ENCODE data around the gene TCF4.
A peak's percentile ranks its signal among the peaks of the same experiment; 100 is the strongest.

TCF4 gene

GRCh38 chr18:55402731-55403405 is 185.1 kb downstream of the TCF4 start:
- Histone ChIP-seq H3K27me3 (ENCODE audit: control insufficient read depth, insufficient read depth, low read length) (no peaks in the 10 kb centered on the region), H3K9me3 (replicated peaks; ENCODE audit: low read length) (no peaks in the 10 kb centered on the region), H3K4me1 (ENCODE audit: control insufficient read depth, insufficient read depth, low read length) (peaks cover 76% of the 10 kb centered on the region), H3K36me3 (ENCODE audit: insufficient read depth, low read length) (no peaks in the 10 kb centered on the region), H3K4me3 (ENCODE audit: low read length) (peak overlapping the region; percentile 68), H3K4me2 (ENCODE audit: low read length) (peak overlapping the region; percentile 89), H3K9ac (ENCODE audit: low read depth, low read length) (peak overlapping the region; percentile 73)

GRCh38 chr18:55401638-55402191 is 186.3 kb downstream of the TCF4 start:
- Histone ChIP-seq H3K4me2 (ENCODE audit: low read length) (peak overlapping the region; percentile 89), H3K27me3 (ENCODE audit: control insufficient read depth, insufficient read depth, low read length) (no peaks in the 10 kb centered on the region), H3K4me1 (ENCODE audit: control insufficient read depth, insufficient read depth, low read length) (peaks cover 70% of the 10 kb centered on the region), H3K4me3 (ENCODE audit: low read length) (peak overlapping the region; percentile 68), H3K9ac (ENCODE audit: low read depth, low read length) (peak overlapping the region; percentile 73), H3K36me3 (ENCODE audit: insufficient read depth, low read length) (no peaks in the 10 kb centered on the region), H3K9me3 (replicated peaks; ENCODE audit: low read length) (no peaks in the 10 kb centered on the region)

- H3K9ac ChIP-seq (ENCODE audit: low read depth, low read length), result peak overlapping the region; percentile 73
- H3K4me1 ChIP-seq (ENCODE audit: control insufficient read depth, insufficient read depth, low read length), result peaks cover 63% of the 10 kb centered on the region
- H3K4me3 ChIP-seq (ENCODE audit: low read length), result peak overlapping the region; percentile 68
- no peaks in the 10 kb centered on the region for H3K36me3 ChIP-seq (ENCODE audit: insufficient read depth, low read length)
- H3K27me3 ChIP-seq (ENCODE audit: control insufficient read depth, insufficient read depth, low read length), result no peaks in the 10 kb centered on the region
- H3K9me3 ChIP-seq (replicated peaks; ENCODE audit: low read length), result no peaks in the 10 kb centered on the region
- H3K4me2 ChIP-seq (ENCODE audit: low read length), result peak overlapping the region; percentile 89
These were observed 187.1 kb downstream of the TCF4 start for GRCh38 chr18:55400590-55401541.

GRCh38 chr18:55400081-55400480 is 187.9 kb downstream of the TCF4 start:
- Histone ChIP-seq H3K9ac (ENCODE audit: low read depth, low read length) (peak overlapping the region; percentile 73), H3K36me3 (ENCODE audit: insufficient read depth, low read length) (no peaks in the 10 kb centered on the region), H3K4me2 (ENCODE audit: low read length) (peak overlapping the region; percentile 89), H3K9me3 (replicated peaks; ENCODE audit: low read length) (no peaks in the 10 kb centered on the region), H3K4me3 (ENCODE audit: low read length) (peak overlapping the region; percentile 68), H3K4me1 (ENCODE audit: control insufficient read depth, insufficient read depth, low read length) (peaks cover 56% of the 10 kb centered on the region), H3K27me3 (ENCODE audit: control insufficient read depth, insufficient read depth, low read length) (no peaks in the 10 kb centered on the region)

- peaks cover 47% of the 10 kb centered on the region for H3K4me1 ChIP-seq (ENCODE audit: control insufficient read depth, insufficient read depth, low read length)
- no peaks in the 10 kb centered on the region for H3K36me3 ChIP-seq (ENCODE audit: insufficient read depth, low read length)
- H3K9ac ChIP-seq (ENCODE audit: low read depth, low read length), result no peak overlapping the region
- no peaks in the 10 kb centered on the region for H3K9me3 ChIP-seq (replicated peaks; ENCODE audit: low read length)
- H3K4me3 ChIP-seq (ENCODE audit: low read length), result no peak overlapping the region
- H3K4me2 ChIP-seq (ENCODE audit: low read length), result peak overlapping the region; percentile 89
- no peaks in the 10 kb centered on the region for H3K27me3 ChIP-seq (ENCODE audit: control insufficient read depth, insufficient read depth, low read length)
These were observed 189.1 kb downstream of the TCF4 start for GRCh38 chr18:55398858-55399257.

- Histone ChIP-seq H3K9me3 (replicated peaks; ENCODE audit: low read length) (no peaks in the 10 kb centered on the region), H3K9ac (ENCODE audit: low read depth, low read length) (no peak overlapping the region), H3K4me1 (ENCODE audit: control insufficient read depth, insufficient read depth, low read length) (peaks cover 33% of the 10 kb centered on the region), H3K36me3 (ENCODE audit: insufficient read depth, low read length) (no peaks in the 10 kb centered on the region), H3K4me2 (ENCODE audit: low read length) (no peak overlapping the region), H3K4me3 (ENCODE audit: low read length) (no peak overlapping the region), H3K27me3 (ENCODE audit: control insufficient read depth, insufficient read depth, low read length) (no peaks in the 10 kb centered on the region)
These were observed 191.0 kb downstream of the TCF4 start for GRCh38 chr18:55396979-55397378.

- Histone ChIP-seq H3K9ac (ENCODE audit: low read depth, low read length) (no peak overlapping the region), H3K9me3 (replicated peaks; ENCODE audit: low read length) (no peaks in the 10 kb centered on the region), H3K4me3 (ENCODE audit: low read length) (no peak overlapping the region), H3K4me2 (ENCODE audit: low read length) (no peak overlapping the region), H3K4me1 (ENCODE audit: control insufficient read depth, insufficient read depth, low read length) (peaks cover 27% of the 10 kb centered on the region), H3K36me3 (ENCODE audit: insufficient read depth, low read length) (no peaks in the 10 kb centered on the region), H3K27me3 (ENCODE audit: control insufficient read depth, insufficient read depth, low read length) (no peaks in the 10 kb centered on the region)
These were observed 191.6 kb downstream of the TCF4 start for GRCh38 chr18:55396267-55396905.

GRCh38 chr18:55395799-55396198 is 192.2 kb downstream of the TCF4 start:
- Histone ChIP-seq H3K4me3 (ENCODE audit: low read length) (no peak overlapping the region), H3K4me2 (ENCODE audit: low read length) (no peak overlapping the region), H3K27me3 (ENCODE audit: control insufficient read depth, insufficient read depth, low read length) (no peaks in the 10 kb centered on the region), H3K36me3 (ENCODE audit: insufficient read depth, low read length) (no peaks in the 10 kb centered on the region), H3K4me1 (ENCODE audit: control insufficient read depth, insufficient read depth, low read length) (peaks cover 21% of the 10 kb centered on the region), H3K9ac (ENCODE audit: low read depth, low read length) (no peak overlapping the region), H3K9me3 (replicated peaks; ENCODE audit: low read length) (no peaks in the 10 kb centered on the region)

- Histone ChIP-seq H3K4me1 (ENCODE audit: control insufficient read depth, insufficient read depth, low read length) (no peaks in the 10 kb centered on the region), H3K9me3 (replicated peaks; ENCODE audit: low read length) (no peaks in the 10 kb centered on the region), H3K36me3 (ENCODE audit: insufficient read depth, low read length) (no peaks in the 10 kb centered on the region), H3K4me2 (ENCODE audit: low read length) (no peak overlapping the region), H3K9ac (ENCODE audit: low read depth, low read length) (no peak overlapping the region), H3K4me3 (ENCODE audit: low read length) (no peak overlapping the region), H3K27me3 (ENCODE audit: control insufficient read depth, insufficient read depth, low read length) (no peaks in the 10 kb centered on the region)
These were observed 197.1 kb downstream of the TCF4 start for GRCh38 chr18:55390898-55391297.

- Histone ChIP-seq H3K4me1 (ENCODE audit: control insufficient read depth, insufficient read depth, low read length) (no peaks in the 10 kb centered on the region), H3K4me2 (ENCODE audit: low read length) (no peak overlapping the region), H3K4me3 (ENCODE audit: low read length) (no peak overlapping the region), H3K27me3 (ENCODE audit: control insufficient read depth, insufficient read depth, low read length) (no peaks in the 10 kb centered on the region), H3K36me3 (ENCODE audit: insufficient read depth, low read length) (no peaks in the 10 kb centered on the region), H3K9me3 (replicated peaks; ENCODE audit: low read length) (no peaks in the 10 kb centered on the region), H3K9ac (ENCODE audit: low read depth, low read length) (no peak overlapping the region)
These were observed 200.6 kb downstream of the TCF4 start for GRCh38 chr18:55387139-55387984.

Measured in skeletal muscle satellite cell (primary cell).